ENCODE measurements around the gene PEAK3. TPM values are rescaled to one million over a fixed set of nuclear protein-coding genes. Genes with fewer than 3 reads are reported as not detected.
A peak's percentile ranks its signal among the peaks of the same experiment; 100 is the strongest.

Gene PEAK3
- total and polyA plus RNA-seq, 9 of the 15 experiments (the other 6 are each of a cell fraction or from before 2014, with no cell fraction given): 0.07 to 0.40 TPM; not detected in 7

GRCh38 chr19:2275588-2276428, 6.2 kb downstream of the PEAK3 start (continued):
- TF ChIP-seq ZBTB33 (CRISPR knock-in tag; IDR thresholded peaks at IDR 0.05): peak; percentile 86
- no peak for TF ChIP-seq THAP7 (CRISPR knock-in tag; IDR thresholded peaks at IDR 0.05)
- TF ChIP-seq HNRNPL (IDR thresholded peaks at IDR 0.05; ENCODE audit: low read depth, low read length): peak; percentile 41; the same call in 1 of the 2 replicates
- peak; percentile 8 for TF ChIP-seq HMGN3 (IDR thresholded peaks at IDR 0.05; ENCODE audit: borderline replicate concordance, extremely low read depth, insufficient read length, low read depth, low read length)
- peak; percentile 48 for TF ChIP-seq FUS (optimal IDR thresholded peaks at IDR 0.05; ENCODE audit: low read depth, low read length)
- no peak for TF ChIP-seq ELK3 (CRISPR knock-in tag; IDR thresholded peaks at IDR 0.05)
- no peak for TF ChIP-seq SUPT5H (IDR thresholded peaks at IDR 0.05)
- no peak for TF ChIP-seq E2F6 (IDR thresholded peaks at IDR 0.05; ENCODE audit: borderline replicate concordance in 1 of 2, extremely low read depth in 1 of 2, insufficient read depth in 1 of 2, insufficient read length in 1 of 2, low read depth in 1 of 2, low read length in 1 of 2, poor library complexity in 1 of 2, severe bottlenecking in 1 of 2)
